ENCODE measurements around the gene SH3RF1.
"Not testable (repeated sequence)": the region's sequence is repeated elsewhere in the genome, so short reads cannot be mapped to it uniquely, and the experiment has no call there.

SH3RF1 gene

DNA sequence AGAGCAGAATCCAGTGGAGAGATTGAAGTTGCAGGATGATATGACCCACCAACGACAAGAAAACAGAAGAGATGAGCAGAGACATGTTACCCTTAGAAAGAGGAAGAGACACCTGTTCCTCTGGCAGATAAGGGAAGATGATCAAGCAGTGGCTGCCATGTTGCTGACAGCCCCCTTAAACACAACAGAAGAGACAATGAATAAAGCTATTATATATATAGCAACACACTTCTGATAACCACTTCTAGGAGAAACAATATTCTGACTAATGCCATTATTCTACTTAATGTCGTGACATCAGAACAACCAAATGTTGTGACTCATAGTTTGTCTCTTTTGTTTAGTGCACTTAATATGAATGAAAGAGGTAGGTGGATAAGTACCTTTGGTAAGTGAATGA lies 44.9 kb downstream of the SH3RF1 start:
- no peak for DNase-seq (ENCODE audit: low read depth, low spot score)

DNA sequence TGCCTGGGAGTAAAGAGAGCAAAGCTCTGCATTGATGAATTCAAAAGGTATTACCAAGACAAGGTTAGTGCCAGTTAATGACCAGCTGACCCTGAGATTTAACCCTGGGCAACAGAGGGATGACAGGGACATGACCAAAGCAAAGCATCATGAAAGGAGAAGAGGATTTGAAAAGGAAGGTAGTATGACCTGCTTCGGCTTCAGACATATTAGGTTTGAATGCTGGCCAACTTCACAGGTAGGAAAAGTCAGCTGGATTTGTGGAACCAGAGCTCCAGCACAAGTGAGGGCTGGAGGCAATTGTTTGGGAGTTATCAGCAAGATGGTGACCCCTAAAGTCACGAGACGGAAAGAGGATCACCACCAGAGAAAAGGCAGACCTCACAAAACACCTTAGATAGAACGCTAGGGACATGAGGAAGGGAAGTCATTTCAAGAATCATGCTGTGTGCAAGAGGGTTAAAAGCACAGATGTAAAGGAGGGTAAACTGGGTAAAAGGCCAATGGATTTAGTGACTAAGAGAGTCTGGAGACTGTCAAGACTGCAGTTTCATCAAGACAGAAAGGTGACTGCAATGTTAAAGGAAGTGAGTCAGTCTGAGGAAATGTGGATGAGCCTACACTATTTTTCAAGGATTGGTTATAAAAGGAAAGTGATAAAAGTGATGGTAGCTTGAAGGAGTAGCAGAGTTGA lies 45.6 kb downstream of the SH3RF1 start:
- DNase-seq (ENCODE audit: low read depth, low spot score): no peak

- no peak for DNase-seq (ENCODE audit: low read depth, low spot score)
These were observed 48.0 kb downstream of the SH3RF1 start for GRCh38 chr4:169222761-169223160.

- no peak for DNase-seq (ENCODE audit: low read depth, low spot score)
These were observed 49.1 kb downstream of the SH3RF1 start for GRCh38 chr4:169221662-169222061.

GRCh38 chr4:169220854-169221411 lies 49.8 kb downstream of the SH3RF1 start:
- no peak for DNase-seq (ENCODE audit: low read depth, low spot score)

GRCh38 chr4:169220447-169220846 lies 50.3 kb downstream of the SH3RF1 start:
- DNase-seq (ENCODE audit: low read depth, low spot score): no peak

- DNase-seq (ENCODE audit: low read depth, low spot score): no peak
These were observed 51.3 kb downstream of the SH3RF1 start for GRCh38 chr4:169219440-169219839.

DNA sequence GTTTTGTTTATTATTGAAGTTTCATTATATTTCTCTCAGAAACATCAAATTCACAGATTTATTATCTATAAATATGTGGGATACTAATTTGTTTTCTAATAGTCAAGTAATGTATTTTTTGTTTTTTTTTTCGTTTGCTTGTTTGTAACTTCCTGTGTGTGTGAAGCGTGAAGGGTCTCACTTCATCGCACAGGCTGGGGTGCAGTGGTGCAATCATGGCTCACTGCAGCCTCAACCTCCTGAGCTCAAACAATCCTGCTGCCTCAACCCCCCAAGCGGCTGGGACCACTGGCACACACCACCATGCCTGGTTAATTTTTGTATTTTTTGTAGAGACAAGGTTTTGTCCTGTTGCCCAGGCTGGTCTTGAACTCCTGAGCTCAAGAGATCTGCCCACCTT lies 55.1 kb downstream of the SH3RF1 start:
- DNase-seq (ENCODE audit: low read depth, low spot score): no peak

DNA sequence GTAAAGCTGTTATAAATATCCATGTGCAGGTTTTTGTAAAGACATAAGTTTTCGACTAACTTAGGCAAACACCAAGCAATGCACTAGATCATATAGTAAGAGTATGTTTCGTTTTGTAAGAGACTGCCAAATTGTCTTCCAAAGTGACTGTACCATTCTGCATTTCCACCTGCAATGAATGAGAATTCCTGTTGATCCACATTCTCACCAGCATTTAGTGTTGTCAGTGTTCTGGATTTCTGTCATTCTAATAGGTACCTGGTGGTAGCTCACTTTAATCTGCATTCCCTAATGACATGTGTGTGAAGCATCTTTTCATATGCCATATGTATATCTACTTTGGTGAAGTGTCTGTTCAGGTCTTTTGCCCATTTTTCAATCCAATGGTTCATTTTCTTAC lies 57.8 kb downstream of the SH3RF1 start:
- no peak for DNase-seq (ENCODE audit: low read depth, low spot score)

DNA sequence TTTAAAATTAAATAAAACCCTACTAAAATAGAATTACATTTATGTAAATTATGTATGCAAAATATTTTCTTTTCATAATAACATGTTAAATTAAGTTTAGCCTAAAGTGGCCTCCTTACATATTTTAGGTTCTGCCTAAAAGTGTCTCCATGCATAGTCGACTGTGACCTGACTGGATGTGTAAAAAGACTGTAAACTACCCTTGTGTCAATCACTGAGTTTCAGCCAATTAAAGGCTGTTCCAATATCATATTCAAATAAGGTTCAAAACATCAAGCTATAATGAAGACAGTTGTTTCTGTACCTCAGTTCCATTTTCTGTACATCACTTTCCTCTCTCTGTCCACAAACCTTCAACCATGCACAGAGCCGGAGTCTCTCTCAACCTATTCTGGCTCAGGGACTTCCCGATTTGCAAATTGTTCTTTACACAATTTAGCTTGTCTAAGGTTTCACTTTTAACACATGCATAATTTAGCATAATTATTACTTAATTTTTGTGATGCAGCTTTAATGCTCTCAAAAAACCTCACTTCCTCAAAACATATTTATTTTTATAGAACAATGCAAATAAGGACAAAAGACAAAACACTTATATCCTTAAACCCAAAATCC lies 60.1 kb downstream of the SH3RF1 start:
- no peak for DNase-seq (ENCODE audit: low read depth, low spot score)

GRCh38 chr4:169209388-169209883 lies 61.3 kb downstream of the SH3RF1 start:
- no peak for DNase-seq (ENCODE audit: low read depth, low spot score)

- DNase-seq (ENCODE audit: low read depth, low spot score): no peak
These were observed 62.2 kb downstream of the SH3RF1 start for GRCh38 chr4:169208516-169208915.

- DNase-seq (ENCODE audit: low read depth, low spot score): no peak
These were observed 62.7 kb downstream of the SH3RF1 start for GRCh38 chr4:169208090-169208455.

DNA sequence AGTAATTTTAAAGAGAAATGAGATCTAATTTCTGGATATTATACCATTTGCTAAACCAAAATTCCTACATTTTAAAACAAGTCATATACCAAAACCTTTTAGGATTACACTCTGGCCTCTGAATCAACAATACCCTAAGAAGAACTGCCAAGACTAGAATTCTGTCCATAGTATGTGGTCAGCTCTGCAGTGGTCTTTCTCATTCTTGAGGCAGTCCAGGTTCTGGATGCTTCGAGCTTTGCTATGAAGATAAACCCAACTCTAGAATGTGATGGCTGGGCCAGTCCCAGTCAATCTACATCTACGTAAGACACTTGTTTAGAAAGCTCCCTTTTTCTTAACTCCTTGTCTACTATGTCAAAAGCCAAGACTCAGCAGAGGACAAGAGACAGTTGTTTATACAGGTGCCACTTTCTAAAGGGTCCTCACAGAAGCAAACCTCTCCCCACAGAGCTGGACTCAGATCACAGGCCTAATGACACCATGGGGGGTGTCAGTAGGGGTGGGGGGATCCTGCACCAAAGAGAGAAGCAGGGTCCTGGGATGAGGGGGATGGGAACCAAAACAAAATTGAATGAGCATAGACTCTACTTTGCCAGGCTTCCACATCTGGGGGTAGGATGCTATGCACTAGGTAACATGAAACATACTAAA lies 63.2 kb downstream of the SH3RF1 start:
- DNase-seq (ENCODE audit: low read depth, low spot score): no peak

DNA sequence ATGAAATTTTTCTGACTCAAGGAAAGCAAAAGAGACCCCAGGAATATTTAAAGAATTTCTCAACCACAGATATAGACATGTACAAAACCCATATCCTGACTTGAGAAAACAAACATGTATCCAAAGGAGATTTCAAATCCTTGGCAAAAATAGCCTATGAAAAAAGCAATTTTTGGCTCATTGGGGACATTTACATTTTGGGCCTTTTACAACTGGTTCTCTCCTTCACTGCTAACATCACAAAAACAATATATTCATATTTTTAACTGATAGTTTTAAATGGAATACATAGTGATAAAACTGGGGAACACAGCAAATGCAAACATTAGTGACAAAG lies 65.0 kb downstream of the SH3RF1 start:
- DNase-seq (ENCODE audit: low read depth, low spot score): no peak

- DNase-seq (ENCODE audit: low read depth, low spot score): no peak
These were observed 65.5 kb downstream of the SH3RF1 start for GRCh38 chr4:169205075-169205743.

- DNase-seq (ENCODE audit: low read depth, low spot score): no peak
These were observed 66.9 kb downstream of the SH3RF1 start for GRCh38 chr4:169203891-169204290.

DNA sequence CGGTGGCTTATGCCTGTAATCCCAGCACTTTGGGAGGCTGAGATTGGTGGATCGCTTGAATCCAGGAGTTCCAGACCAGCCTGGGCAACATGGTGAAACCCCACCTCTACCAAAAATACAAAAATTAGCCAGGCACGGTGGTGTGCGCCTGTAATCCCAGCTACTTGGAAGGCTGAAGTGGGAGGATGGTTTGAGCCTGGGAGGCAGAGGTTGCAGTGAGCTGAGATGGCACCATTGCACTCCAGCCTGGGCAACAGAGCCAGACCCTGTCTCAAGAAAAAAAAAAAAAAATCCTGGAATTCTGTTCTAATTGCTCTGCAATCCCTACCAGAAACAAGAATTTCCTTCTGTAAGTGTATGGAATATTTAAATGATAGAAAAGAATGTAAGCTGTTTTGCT lies 67.5 kb downstream of the SH3RF1 start:
- not testable (repeated sequence) for DNase-seq (ENCODE audit: low read depth, low spot score)

DNA sequence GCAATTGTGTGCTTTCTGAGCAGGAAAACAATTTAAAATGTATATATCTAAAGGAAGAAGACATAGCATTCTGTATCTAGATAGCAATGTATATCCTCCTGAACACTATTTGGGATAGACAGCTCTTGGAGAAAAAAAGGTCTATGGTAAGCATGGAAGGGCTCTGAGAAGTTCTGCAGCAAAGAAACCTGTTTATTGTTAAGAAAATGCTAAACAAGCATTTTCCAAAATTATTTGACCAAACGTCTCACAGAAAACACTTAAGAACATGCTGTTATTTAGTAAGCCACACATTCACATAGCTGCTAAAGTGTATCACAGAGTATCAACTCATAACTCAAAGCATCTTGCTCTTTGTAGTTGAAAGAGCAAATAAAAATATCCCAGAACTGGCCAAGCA lies 67.9 kb downstream of the SH3RF1 start:
- no peak for DNase-seq (ENCODE audit: low read depth, low spot score)

DNA sequence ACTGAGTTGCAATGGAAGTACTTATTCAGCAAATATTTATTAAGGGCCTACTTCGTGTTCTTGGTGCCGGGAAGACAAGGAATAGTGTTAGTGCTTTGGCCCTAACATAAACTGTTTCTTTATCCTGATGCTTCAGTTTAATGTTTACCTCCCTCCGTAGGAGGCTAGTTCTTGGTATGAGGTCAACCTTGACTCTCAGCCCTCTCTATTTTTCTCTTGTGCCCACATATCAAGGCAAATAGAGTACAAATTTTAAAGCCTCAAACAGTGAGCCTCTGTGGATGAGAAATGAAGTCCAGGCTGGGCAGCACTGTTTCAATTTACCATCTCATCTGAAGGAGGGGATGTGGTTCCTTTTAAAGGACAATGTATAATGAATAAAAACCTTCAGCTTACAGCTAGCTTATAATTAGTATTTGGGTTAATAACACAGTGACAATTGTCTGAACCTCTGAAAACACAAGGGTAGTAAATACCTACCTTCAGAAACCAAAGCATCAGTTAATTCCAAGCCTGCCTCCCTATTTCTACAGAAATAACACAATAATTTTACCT lies 68.5 kb downstream of the SH3RF1 start:
- no peak for DNase-seq (ENCODE audit: low read depth, low spot score)

- DNase-seq (ENCODE audit: low read depth, low spot score): no peak
These were observed 69.3 kb downstream of the SH3RF1 start for GRCh38 chr4:169201222-169202144.
